H1 (cell line): ENCODE measurements around the gene ACADSB. TPM values are rescaled to one million over a fixed set of nuclear protein-coding genes. Genes with fewer than 3 reads are reported as not detected.

Experiments used
- CTCF ChIA-PET: fragments of 300-600 bp; sonication (Branson Sonifier 250); formaldehyde crosslinking; loops from one replicate; lab custom pipeline; 2021; ENCODE audit not compliant: partially characterized antibody; lab: Charles Lee
- POLR2A ChIA-PET: fragments of 300-600 bp; sonication (Branson Sonifier 250); formaldehyde crosslinking; loops from one replicate; lab custom pipeline; 2021; ENCODE audit warnings: inconsistent platforms; ENCODE audit not compliant: partially characterized antibody; lab: Charles Lee
- DNase-seq, 2 experiments: peaks; one replicate each; pipeline versions ENCODE4 v3.0.0 to v3.0.0-alpha.2; 2010 to 2022; ENCODE audit warnings: low spot score in 2 of 2, low read depth in 1 of 2, mixed read lengths in 1 of 2
- FAIRE-seq: peaks from 2 replicates; lab custom pipeline; 2011; peaks lifted over from hg19 to GRCh38; lab: Jason Lieb, UNC
- H2AFZ ChIP-seq: 2 replicates; pipeline ENCODE4 v1.8.1; 2012; ENCODE audit warnings: low read length, inconsistent platforms
- H2AK5ac ChIP-seq: 2 replicates; pipeline ENCODE4 v1.6.1; 2013; ENCODE audit warnings: low read depth, low read length
- H2BK120ac ChIP-seq: replicated peaks from 2 replicates; pipeline ENCODE3; 2013; ENCODE audit warnings: low read depth, low read length, inconsistent platforms
- H2BK12ac ChIP-seq: 2 replicates; pipeline ENCODE4 v1.6.1; 2013; ENCODE audit warnings: low read depth, low read length
- H2BK15ac ChIP-seq: 2 replicates; pipeline ENCODE4 v1.6.1; 2013; ENCODE audit warnings: low read length
- H2BK20ac ChIP-seq: 2 replicates; pipeline ENCODE4 v1.6.1; 2013; ENCODE audit warnings: low read length
- H2BK5ac ChIP-seq: 2 replicates; pipeline ENCODE4 v1.6.1; 2013; ENCODE audit warnings: low read depth, low read length
- H3K14ac ChIP-seq: 2 replicates; pipeline ENCODE4 v1.6.1; 2013; ENCODE audit warnings: inconsistent platforms; ENCODE audit not compliant: insufficient read length
- H3K18ac ChIP-seq: 2 replicates; pipeline ENCODE4 v1.6.1; 2013; ENCODE audit warnings: low read length; ENCODE audit errors: extremely low read depth
- H3K23ac ChIP-seq: 2 replicates; pipeline ENCODE4 v1.6.1; 2013; ENCODE audit warnings: inconsistent platforms; ENCODE audit not compliant: insufficient read length
- H3K23me2 ChIP-seq: 2 replicates; pipeline ENCODE4 v1.6.1; 2013; ENCODE audit warnings: low read depth, low read length
- H3K27ac ChIP-seq: 2 replicates; pipeline ENCODE4 v1.6.1; 2011; ENCODE audit warnings: low read depth, low read length, inconsistent platforms
- H3K27me3 ChIP-seq, 4 experiments: replicated peaks in 1 of 4; 1 replicate in 1 of 4; 2 replicates in 3 of 4; pipeline versions ENCODE4 v1.6.1 to v1.8.1; 2011 to 2013; ENCODE audit warnings: low read length in 3 of 4, mild to moderate bottlenecking in 3 of 4, inconsistent platforms in 2 of 4, mixed read lengths in 2 of 4, moderate library complexity in 1 of 4; ENCODE audit not compliant: control insufficient read depth in 3 of 4, insufficient read depth in 3 of 4; ENCODE audit errors: extremely low read depth in 1 of 4
- H3K36me3 ChIP-seq, 4 experiments: 2 replicates each; pipeline versions ENCODE4 v1.6.1 to v1.8.1; 2011 to 2013; ENCODE audit warnings: mild to moderate bottlenecking in 4 of 4, low read length in 3 of 4, moderate library complexity in 2 of 4, control low read depth in 1 of 4, inconsistent platforms in 1 of 4; ENCODE audit not compliant: insufficient read depth in 4 of 4, control insufficient read depth in 2 of 4
- H3K4ac ChIP-seq: replicated peaks from 2 replicates; pipeline ENCODE3; 2013; ENCODE audit warnings: low read length, low read depth, mixed read lengths, inconsistent platforms; ENCODE audit not compliant: insufficient read length
- H3K4me1 ChIP-seq, 4 experiments: replicated peaks in 1 of 4; 1 replicate in 1 of 4; 2 replicates in 3 of 4; pipeline versions ENCODE4 v1.6.1 to v1.8.1; 2011 to 2013; ENCODE audit warnings: low read length in 3 of 4, inconsistent platforms in 2 of 4, mixed read lengths in 1 of 4; ENCODE audit not compliant: insufficient read depth in 4 of 4, control insufficient read depth in 3 of 4
- H3K4me2 ChIP-seq, 2 experiments: 2 replicates each; pipeline versions ENCODE4 v1.6.1 to v1.8.1; 2011 to 2013; ENCODE audit warnings: low read depth in 2 of 2, low read length in 2 of 2, control low read depth in 1 of 2, inconsistent platforms in 1 of 2, mild to moderate bottlenecking in 1 of 2; ENCODE audit not compliant: insufficient read depth in 1 of 2
- H3K4me3 ChIP-seq, 4 experiments: fragments of 200-600, 300-600 bp in 1 of 4; sonication (generic), shearing (Covaris generic), sonication (Bioruptor Twin) in 1 of 4; 2 replicates each; pipeline versions ENCODE4 v1.5.1 to v1.8.1; 2011 to 2016; ENCODE audit warnings: low read length in 4 of 4, low read depth in 3 of 4, control low read depth in 2 of 4, inconsistent platforms in 2 of 4, mild to moderate bottlenecking in 2 of 4, mixed read lengths in 1 of 4, moderate library complexity in 1 of 4; ENCODE audit not compliant: insufficient read depth in 2 of 4; ENCODE audit errors: extremely low read depth in 1 of 4
- H3K56ac ChIP-seq: replicated peaks from 2 replicates; pipeline ENCODE3; 2013; ENCODE audit warnings: low read depth, mild to moderate bottlenecking, mixed read lengths, low read length, inconsistent platforms; ENCODE audit not compliant: insufficient read length
- H3K79me1 ChIP-seq: 2 replicates; pipeline ENCODE4 v1.6.1; 2013; ENCODE audit warnings: low read depth, low read length, control low read depth
- H3K79me2 ChIP-seq, 2 experiments: 2 replicates each; pipeline versions ENCODE4 v1.6.1 to v1.8.1; 2012 to 2013; ENCODE audit warnings: low read length in 2 of 2, mild to moderate bottlenecking in 2 of 2, inconsistent platforms in 1 of 2; ENCODE audit not compliant: insufficient read depth in 2 of 2, control insufficient read depth in 1 of 2
- H3K9ac ChIP-seq, 4 experiments: replicated peaks in 1 of 4; 1 replicate in 1 of 4; 2 replicates in 3 of 4; pipeline versions ENCODE4 v1.6.1 to v1.8.1; 2011 to 2013; ENCODE audit warnings: low read depth in 3 of 4, low read length in 3 of 4, control low read depth in 2 of 4, mild to moderate bottlenecking in 2 of 4, moderate library complexity in 2 of 4, inconsistent platforms in 1 of 4; ENCODE audit errors: extremely low read depth in 1 of 4
- H3K9me3 ChIP-seq, 2 experiments: 2 replicates each; pipeline versions ENCODE4 v1.6.1 to v1.8.1; 2012 to 2013; ENCODE audit warnings: mild to moderate bottlenecking in 2 of 2, moderate library complexity in 2 of 2, control low read depth in 1 of 2, inconsistent platforms in 1 of 2, low read depth in 1 of 2, low read length in 1 of 2, mixed read lengths in 1 of 2; ENCODE audit not compliant: insufficient read depth in 2 of 2
- H4K20me1 ChIP-seq, 2 experiments: replicated peaks in 1 of 2; 2 replicates each; pipeline versions ENCODE3 to v1.8.1; 2011 to 2013; ENCODE audit warnings: inconsistent platforms in 2 of 2, low read length in 2 of 2, mild to moderate bottlenecking in 1 of 2; ENCODE audit not compliant: insufficient read depth in 2 of 2, control insufficient read depth in 1 of 2
- H4K5ac ChIP-seq: 2 replicates; pipeline ENCODE4 v1.6.1; 2013; ENCODE audit warnings: low read length, low read depth, mixed read lengths, inconsistent platforms; ENCODE audit not compliant: insufficient read length
- H4K8ac ChIP-seq: 2 replicates; pipeline ENCODE4 v1.8.0; 2013; ENCODE audit warnings: mild to moderate bottlenecking, moderate library complexity, low read length, inconsistent platforms; ENCODE audit not compliant: insufficient read depth; ENCODE audit errors: extremely low read depth
- H4K91ac ChIP-seq: replicated peaks from 2 replicates; pipeline ENCODE3; 2013; ENCODE audit warnings: low read length, mixed read lengths, inconsistent platforms; ENCODE audit not compliant: insufficient read length
- CBX5 ChIP-seq: fragments of 300-800, 300-1000 bp; sonication (generic); IDR thresholded peaks from 2 replicates; pipeline ENCODE4 v1.7.1; 2016; ENCODE audit warnings: antibody characterized with exemption, low read length, low read depth
- CBX8 ChIP-seq: fragments of 300-800, 300-1000 bp; sonication (generic); IDR thresholded peaks from 2 replicates; pipeline ENCODE4 v1.7.1; 2016; ENCODE audit warnings: low read depth, low read length, borderline replicate concordance
- E2F6 ChIP-seq: IDR thresholded peaks from 2 replicates; pipeline ENCODE4 v1.6.1; 2012; ENCODE audit warnings: inconsistent platforms
- GTF2F1 ChIP-seq: IDR thresholded peaks from 2 replicates; pipeline ENCODE4 v1.6.1; 2012; ENCODE audit warnings: low read depth, low read length, improper control_type of control experiment, borderline replicate concordance
- KDM1A ChIP-seq: fragments of 200-600, 300-600 bp; sonication (generic); IDR thresholded peaks from 2 replicates; pipeline ENCODE4 v1.7.1; 2016; ENCODE audit warnings: mild to moderate bottlenecking, low read length, borderline replicate concordance
- KDM4A ChIP-seq: IDR thresholded peaks from one replicate; pipeline ENCODE4 v1.7.1; 2012; ENCODE audit warnings: low read depth, mild to moderate bottlenecking, moderate library complexity, low read length, inconsistent platforms; ENCODE audit not compliant: severe bottlenecking
- SP1 ChIP-seq: IDR thresholded peaks from 2 replicates; pipeline ENCODE4 v1.6.1; 2011; ENCODE audit warnings: low read depth, low read length
- SRF ChIP-seq: IDR thresholded peaks from 2 replicates; pipeline ENCODE4 v1.6.1; 2011; ENCODE audit warnings: mild to moderate bottlenecking, low read depth, low read length, moderate library complexity
- TAF1 ChIP-seq: IDR thresholded peaks from 2 replicates; pipeline ENCODE4 v1.6.1; 2011; ENCODE audit warnings: mild to moderate bottlenecking, low read depth, low read length
- TAF7 ChIP-seq: optimal IDR thresholded peaks from 2 replicates; pipeline ENCODE3; 2011; ENCODE audit warnings: low read depth, mild to moderate bottlenecking, inconsistent platforms, low read length, moderate library complexity, borderline replicate concordance
- WGBS, 2 experiments: shearing (Covaris generic) in 1 of 2; methylation state at CpG; one replicate each; pipeline versions ENCODE4 v1.1.6 to v1.1.7; 2013 to 2015; ENCODE audit warnings: low lambda C conversion rate in 2 of 2, mixed read lengths in 2 of 2, inconsistent platforms in 1 of 2, low coverage in 1 of 2, missing lambda C conversion rate in 1 of 2; ENCODE audit not compliant: insufficient replicate concordance in 2 of 2, insufficient coverage in 1 of 2, insufficient read length in 1 of 2; ENCODE audit errors: extremely low coverage in 1 of 2, missing lambda C conversion rate in 1 of 2; 5-methylcytosine and 5-hydroxymethylcytosine counted together
- polyA plus RNA-seq, 7 experiments: library from polyadenylated mRNA; depleted of rRNA in 3 of 7; stranded (reverse) in 5 of 7; unstranded in 2 of 7; fragments of >200 nt in 5 of 7; fragments of 200-250 nt in 2 of 7; gene quantifications; 1 replicate in 5 of 7; 2 replicates in 1 of 7; 4 replicates in 1 of 7; pipeline versions ENCODE4 v1.2.1 to v1.2.3, GENCODE V29; 2011 to 2013; ENCODE audit warnings: missing spikeins in 2 of 7, mixed read lengths in 2 of 7
- total RNA-seq: library from RNA; stranded (reverse); fragmentation: NEBNext Ultra II Directional; extraction: Animal tissue kit (Norgen Biotek cat#: 25700); gene quantifications from 2 replicates; pipeline ENCODE4 v1.2.1, GENCODE V29; 2021

Gene ACADSB
- total and polyA plus RNA-seq, 2 of the 8 experiments (the other 6 are each of a cell fraction or from before 2014, with no cell fraction given): 5.6 to 11.2 TPM

- POLR2A ChIA-PET: no interaction called here
- no peak overlapping the region for H3K27ac ChIP-seq
- no peak for TF ChIP-seq TAF1
- TF ChIP-seq CBX5: no peak
- TF ChIP-seq KDM1A: no peak
- no peak for TF ChIP-seq TAF7
- TF ChIP-seq SRF: no peak
- TF ChIP-seq KDM4A: no peak
- TF ChIP-seq E2F6: no peak
- no peak for TF ChIP-seq SP1
- TF ChIP-seq CBX8: no peak
- TF ChIP-seq GTF2F1: no peak
- no peak overlapping the region for H3K4me3 ChIP-seq
- H2BK12ac ChIP-seq: no peak overlapping the region
- DNase-seq (no peak), FAIRE-seq (no peak)
- H3K18ac ChIP-seq: no peak overlapping the region
- no peaks in the 10 kb centered on the region for H3K79me2 ChIP-seq
- H3K4me2 ChIP-seq: no peak overlapping the region
- H3K36me3 ChIP-seq: no peaks in the 10 kb centered on the region
- H3K9me3 ChIP-seq: peaks cover 10 to 20% of the 10 kb centered on the region in 2 experiments
- no peak overlapping the region for H3K9ac ChIP-seq
- CTCF ChIA-PET: interaction anchor here (1.5 kb wide), 1 partner anchor 11 kb away, joined by 7 read pairs; the partner anchor contains the start of gene PSTK
- H2AK5ac ChIP-seq: no peak overlapping the region
- no peak overlapping the region for H3K56ac ChIP-seq
- H3K23ac ChIP-seq: no peak overlapping the region
- no peaks in the 10 kb centered on the region for H3K4me1 ChIP-seq
- no peaks in the 10 kb centered on the region for H4K20me1 ChIP-seq
- peaks cover 0 to 3% (median 1%) of the 10 kb centered on the region in 4 experiments; a peak in 4 of 7 replicates for H3K27me3 ChIP-seq
- H2BK120ac ChIP-seq: no peak overlapping the region
- H3K4ac ChIP-seq: no peak overlapping the region
- no peak overlapping the region for H3K14ac ChIP-seq
- WGBS, 2 experiments: 82% methylated on average over 3 of the region's 3 CpGs; no CpG with 5 or more reads in 1 of the 2 experiments
- H2AFZ ChIP-seq: no peak overlapping the region
- no peak overlapping the region for H2BK20ac ChIP-seq
- H4K5ac ChIP-seq: no peak overlapping the region
- no peak overlapping the region for H4K8ac ChIP-seq
- H3K23me2 ChIP-seq: no peaks in the 10 kb centered on the region
- no peak overlapping the region for H2BK5ac ChIP-seq
- no peak overlapping the region for H4K91ac ChIP-seq
- no peak overlapping the region for H2BK15ac ChIP-seq
- H3K79me1 ChIP-seq: no peaks in the 10 kb centered on the region
Observed at GRCh38 chr10:122968698-122969097, 40.1 kb upstream of the ACADSB start.
